ENCODE results near the gene PRR23C.

PRR23C gene

DNA sequence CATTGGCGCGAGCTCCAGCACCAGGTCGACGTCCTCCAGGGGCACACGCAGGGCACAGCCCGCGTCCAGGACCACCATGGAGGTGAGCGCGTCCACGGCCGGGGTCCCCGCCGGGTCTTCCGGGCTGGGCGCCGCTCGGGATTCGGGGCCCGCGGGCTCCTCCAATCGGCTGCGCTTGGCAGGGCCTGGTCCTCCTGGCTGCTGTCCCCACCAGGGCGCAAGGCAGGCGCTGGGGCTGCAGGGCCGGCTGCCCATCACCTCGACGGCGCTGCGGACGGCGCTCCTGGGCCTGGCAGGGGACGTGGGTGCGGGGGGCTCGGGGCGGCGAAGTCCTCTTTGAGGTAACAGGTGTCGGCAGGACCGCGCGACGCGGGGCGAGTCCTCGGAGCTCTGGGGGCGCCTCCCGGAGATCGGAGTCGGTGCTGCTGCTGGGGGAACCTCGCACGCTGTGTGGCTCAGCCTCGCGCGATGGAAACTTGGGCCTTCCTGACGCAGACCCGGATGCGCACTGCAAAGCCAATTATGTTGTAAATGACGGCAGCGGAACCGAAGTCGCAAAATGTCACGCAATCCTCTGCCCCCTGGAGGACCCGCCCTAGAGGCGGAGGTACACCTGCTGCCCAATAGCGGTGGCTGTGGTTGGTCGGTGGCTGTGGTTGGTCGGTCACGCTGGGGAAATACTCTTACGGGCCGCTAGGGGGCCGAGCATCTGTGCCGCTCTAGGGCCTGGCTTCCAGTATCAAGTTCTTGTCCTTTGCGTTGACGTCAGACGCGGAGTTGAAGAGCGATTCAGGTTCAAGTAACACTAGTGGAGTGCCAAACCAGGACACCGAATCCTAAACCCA, at the start of gene PRR23C:
Gene PRR23C, minus strand, starts transcription at position 527 of the 845 bp plus-strand sequence. Its CDS starts 272 bp downstream, at position 255.
- H3K4me3 ChIP-seq (ENCODE audit: low read depth, low read length), result no peak within 1 kb of the TSS
- TF ChIP-seq, protein P1, sequence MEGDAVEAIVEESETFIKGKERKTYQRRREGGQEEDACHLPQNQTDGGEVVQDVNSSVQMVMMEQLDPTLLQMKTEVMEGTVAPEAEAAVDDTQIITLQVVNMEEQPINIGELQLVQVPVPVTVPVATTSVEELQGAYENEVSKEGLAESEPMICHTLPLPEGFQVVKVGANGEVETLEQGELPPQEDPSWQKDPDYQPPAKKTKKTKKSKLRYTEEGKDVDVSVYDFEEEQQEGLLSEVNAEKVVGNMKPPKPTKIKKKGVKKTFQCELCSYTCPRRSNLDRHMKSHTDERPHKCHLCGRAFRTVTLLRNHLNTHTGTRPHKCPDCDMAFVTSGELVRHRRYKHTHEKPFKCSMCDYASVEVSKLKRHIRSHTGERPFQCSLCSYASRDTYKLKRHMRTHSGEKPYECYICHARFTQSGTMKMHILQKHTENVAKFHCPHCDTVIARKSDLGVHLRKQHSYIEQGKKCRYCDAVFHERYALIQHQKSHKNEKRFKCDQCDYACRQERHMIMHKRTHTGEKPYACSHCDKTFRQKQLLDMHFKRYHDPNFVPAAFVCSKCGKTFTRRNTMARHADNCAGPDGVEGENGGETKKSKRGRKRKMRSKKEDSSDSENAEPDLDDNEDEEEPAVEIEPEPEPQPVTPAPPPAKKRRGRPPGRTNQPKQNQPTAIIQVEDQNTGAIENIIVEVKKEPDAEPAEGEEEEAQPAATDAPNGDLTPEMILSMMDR (IDR thresholded peaks at IDR 0.05; ENCODE audit: low read depth, low read length), result no peak

DNA sequence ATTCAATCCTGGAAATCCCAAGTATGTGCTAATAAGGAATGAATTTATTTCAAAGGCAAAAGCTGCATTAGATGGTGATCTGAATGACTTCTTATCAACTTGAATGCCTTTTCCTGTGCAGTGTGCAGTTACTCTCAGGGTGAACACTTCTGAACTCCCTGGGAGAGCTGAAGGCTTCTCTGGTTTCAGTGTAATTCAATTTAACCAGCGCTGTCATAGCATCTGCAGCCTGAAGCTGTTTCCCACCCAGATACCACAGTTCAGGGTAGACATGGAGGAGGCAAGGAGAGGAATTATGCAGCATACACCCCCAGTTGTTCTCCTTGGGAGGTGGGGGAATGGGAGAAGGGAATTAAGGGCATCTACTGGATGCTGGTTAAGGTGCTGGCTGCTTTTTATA, 49.1 kb upstream of the PRR23C start:
- H3K4me3 ChIP-seq (ENCODE audit: low read depth, low read length), result no peak overlapping the region
- TF ChIP-seq, protein P1 (IDR thresholded peaks at IDR 0.05; ENCODE audit: low read depth, low read length), result no peak

DNA sequence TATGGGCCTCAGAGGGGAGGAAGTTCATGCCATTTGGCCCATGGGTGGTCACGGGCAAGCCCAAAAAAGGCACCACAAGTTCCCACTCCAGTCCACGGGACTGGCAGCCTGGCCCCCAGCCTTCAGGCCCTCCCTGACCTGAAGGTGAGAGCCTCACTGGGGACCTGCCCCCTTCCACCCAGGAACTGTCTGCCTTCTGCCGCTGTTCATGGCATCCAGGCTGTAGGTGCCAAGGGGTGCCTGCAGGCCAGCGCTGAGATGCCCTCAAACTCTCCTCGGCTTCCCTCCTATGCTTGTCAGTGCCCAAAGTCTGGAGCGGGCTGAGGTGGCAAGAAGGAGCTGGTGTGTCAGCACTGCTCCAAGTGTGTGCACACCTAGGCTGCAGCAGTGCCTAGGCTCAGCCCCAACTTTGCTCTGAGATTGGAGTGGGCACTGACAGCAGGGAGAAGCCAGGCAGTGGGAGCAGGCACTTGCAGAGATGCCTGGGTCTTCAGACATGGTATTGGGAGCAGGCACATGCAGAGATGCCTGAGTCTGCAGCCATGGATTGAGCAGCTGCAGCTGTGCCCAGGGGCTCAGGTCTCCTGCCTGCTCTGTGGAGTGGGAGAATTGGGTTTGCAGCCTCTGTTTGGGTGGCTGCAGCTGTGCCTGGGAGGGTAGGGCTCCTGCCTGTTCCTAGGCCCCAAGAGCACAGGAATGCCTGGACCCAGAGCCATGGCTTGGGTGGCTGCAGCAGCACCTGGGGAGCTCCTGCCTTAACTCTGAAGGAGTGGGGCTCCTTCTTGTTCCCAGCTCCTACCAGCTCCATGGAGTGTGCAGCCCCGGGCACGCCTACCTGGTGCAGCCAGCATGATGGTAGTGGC, 44.0 kb upstream of the PRR23C start:
- H3K4me3 ChIP-seq (ENCODE audit: low read depth, low read length), result no peak overlapping the region
- TF ChIP-seq, protein P1 (IDR thresholded peaks at IDR 0.05; ENCODE audit: low read depth, low read length), result no peak

DNA sequence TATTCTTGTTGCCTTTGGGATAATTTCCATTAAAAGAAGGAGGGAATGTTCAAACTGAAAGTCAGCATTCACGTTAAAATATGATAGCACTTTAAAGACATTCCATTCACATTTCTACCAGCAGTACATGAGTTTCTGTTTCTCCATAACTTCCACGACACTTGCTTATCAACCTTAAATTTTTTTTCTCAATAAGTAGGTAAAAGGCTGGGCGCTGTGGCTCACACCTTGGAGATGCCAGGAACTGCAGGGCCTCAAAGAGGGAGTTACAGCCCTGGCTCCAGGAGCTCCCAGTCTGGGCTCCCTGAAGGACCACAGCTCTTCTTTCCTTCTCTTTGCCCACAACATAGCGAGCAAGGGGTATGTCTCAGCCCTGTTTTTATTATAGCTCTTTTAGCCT, 42.9 kb upstream of the PRR23C start:
- TF ChIP-seq, protein P1 (IDR thresholded peaks at IDR 0.05; ENCODE audit: low read depth, low read length), result no peak
- H3K4me3 ChIP-seq (ENCODE audit: low read depth, low read length), result no peak overlapping the region

DNA sequence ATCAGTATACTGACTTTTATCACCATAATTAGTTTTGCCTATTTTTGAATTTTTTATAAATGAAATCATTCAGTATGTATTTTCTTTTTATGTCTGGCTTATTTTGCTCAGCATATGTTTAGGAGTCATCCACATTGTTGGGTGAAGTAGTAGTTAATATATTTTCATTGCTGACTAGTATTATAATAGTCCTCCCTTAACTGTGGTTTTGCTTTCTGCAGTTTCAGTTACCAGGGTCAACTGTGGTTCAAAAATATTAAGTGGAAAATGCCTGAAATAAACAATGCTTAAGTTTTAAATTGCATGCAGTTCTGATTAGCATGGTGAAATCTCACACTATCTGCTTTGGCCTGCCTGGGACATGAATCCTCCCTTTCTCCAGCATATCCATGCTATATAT, 39.5 kb upstream of the PRR23C start:
- H3K4me3 ChIP-seq (ENCODE audit: low read depth, low read length), result no peak overlapping the region
- TF ChIP-seq, protein P1 (IDR thresholded peaks at IDR 0.05; ENCODE audit: low read depth, low read length), result no peak

GRCh38 chr3:139074565-139075115, 29.9 kb upstream of the PRR23C start:
- TF ChIP-seq, protein P1 (IDR thresholded peaks at IDR 0.05; ENCODE audit: low read depth, low read length), result no peak
- no peak overlapping the region for H3K4me3 ChIP-seq (ENCODE audit: low read depth, low read length)

Data from WI38 (cell line).